Small intestine (tissue), 7 donors: Measurements from ENCODE around the gene HPS3. TPM values are rescaled to one million over a fixed set of nuclear protein-coding genes. Genes with fewer than 3 reads are reported as not detected.
"Not testable (repeated sequence)": the region's sequence is repeated elsewhere in the genome, so short reads cannot be mapped to it uniquely, and the experiment has no call there.

Source experiments
- DNase-seq, 2 donors: peaks; one replicate each; pipeline versions ENCODE4 v3.0.0 to v3.0.0-alpha.2; 2013
- FAIRE-seq: peaks from 2 replicates; lab custom pipeline; 2012; peaks lifted over from hg19 to GRCh38; lab: Jason Lieb, UNC
- H3K27ac ChIP-seq, 3 donors: one replicate each; pipeline ENCODE4 v1.5.1; 2013; ENCODE audit warnings: low read length in 2 of 3, mild to moderate bottlenecking in 2 of 3, control low read depth in 1 of 3, inconsistent platforms in 1 of 3, low read depth in 1 of 3, moderate library complexity in 1 of 3
- H3K27me3 ChIP-seq, 3 donors: one replicate each; pipeline ENCODE4 v1.6.1; 2013; ENCODE audit warnings: low read length in 3 of 3, inconsistent platforms in 1 of 3; ENCODE audit not compliant: control insufficient read depth in 3 of 3, insufficient read depth in 3 of 3
- H3K36me3 ChIP-seq, 3 donors: one replicate each; pipeline ENCODE4 v1.6.1; 2013; ENCODE audit warnings: low read length in 3 of 3, inconsistent platforms in 1 of 3, low read depth in 1 of 3, mild to moderate bottlenecking in 1 of 3, moderate library complexity in 1 of 3; ENCODE audit not compliant: control insufficient read depth in 3 of 3, insufficient read depth in 2 of 3
- H3K4me1 ChIP-seq, 3 donors: one replicate each; pipeline ENCODE4 v1.6.1; 2013; ENCODE audit warnings: low read length in 2 of 3, inconsistent platforms in 1 of 3, low read depth in 1 of 3, mild to moderate bottlenecking in 1 of 3, moderate library complexity in 1 of 3; ENCODE audit not compliant: control insufficient read depth in 3 of 3, insufficient read depth in 2 of 3
- H3K4me3 ChIP-seq, 3 donors: one replicate each; pipeline ENCODE4 v1.5.1; 2013; ENCODE audit warnings: low read length in 3 of 3, control low read depth in 1 of 3, inconsistent platforms in 1 of 3, low read depth in 1 of 3, mild to moderate bottlenecking in 1 of 3, moderate library complexity in 1 of 3
- H3K9me3 ChIP-seq, 2 donors: one replicate each; pipeline ENCODE4 v1.6.1; 2013; ENCODE audit warnings: low read depth in 1 of 2, low read length in 1 of 2; ENCODE audit not compliant: control insufficient read depth in 2 of 2, insufficient read depth in 1 of 2
- WGBS, 3 donors: extraction: QIAGEN DNeasy Blood & Tissue Kit; methylation state at CpG; one replicate each; pipeline ENCODE4 v1.1.7; 2013; 5-methylcytosine and 5-hydroxymethylcytosine counted together
- polyA plus RNA-seq, 4 donors: library from polyadenylated mRNA; stranded (reverse) in 3 of 4; unstranded in 1 of 4; fragments of 200-250 nt in 3 of 4; fragments of 120-200 nt in 1 of 4; gene quantifications; one replicate each; pipeline versions ENCODE4 v1.2.1 to v1.2.3, GENCODE V29; 2013
- donor health status: healthy with polysubstance abuse.
- donor health status: control.
- donor health status: control.
- donor health status: Bipolar disorder and iron deficiency.
- donor health status: healthy.

The HPS3 gene
- polyA plus RNA-seq, 4 donors = 7.3 to 32.0 (median 10.2) TPM

DNA sequence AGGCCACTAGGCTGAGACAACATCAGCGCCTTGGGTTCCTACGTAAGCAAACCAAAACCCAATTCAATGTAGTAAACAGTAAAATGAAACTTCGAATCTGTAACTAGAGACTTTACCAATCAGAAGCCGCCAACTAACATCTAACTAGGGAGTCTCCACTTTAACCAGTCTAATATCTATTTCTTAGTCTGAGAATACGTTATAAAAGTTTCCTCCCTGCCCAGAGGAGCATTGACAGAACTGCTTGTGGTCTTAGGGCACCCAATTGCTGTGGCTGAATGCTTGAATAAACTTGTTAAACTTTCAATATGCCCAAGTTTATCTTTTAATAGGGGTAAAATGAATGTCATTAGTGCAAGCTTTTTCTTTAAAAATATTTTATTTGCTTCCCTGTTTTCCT is 87.9 kb downstream of the HPS3 start:
- 84 to 87% (median 86%) methylated on average over 5 of the region's 5 CpGs for WGBS, 3 donors
- peaks cover 2 to 30% (median 2%) of the 10 kb centered on the region in 3 donors for H3K4me1 ChIP-seq
- H3K4me3 ChIP-seq = no peak overlapping the region
- peak overlapping the region in 1 of 3 donors; percentile 14 for H3K27ac ChIP-seq
- no peaks in the 10 kb centered on the region for H3K9me3 ChIP-seq
- DNase-seq = no peak
- FAIRE-seq = no peak
- no peaks in the 10 kb centered on the region for H3K36me3 ChIP-seq
- no peaks in the 10 kb centered on the region for H3K27me3 ChIP-seq

DNA sequence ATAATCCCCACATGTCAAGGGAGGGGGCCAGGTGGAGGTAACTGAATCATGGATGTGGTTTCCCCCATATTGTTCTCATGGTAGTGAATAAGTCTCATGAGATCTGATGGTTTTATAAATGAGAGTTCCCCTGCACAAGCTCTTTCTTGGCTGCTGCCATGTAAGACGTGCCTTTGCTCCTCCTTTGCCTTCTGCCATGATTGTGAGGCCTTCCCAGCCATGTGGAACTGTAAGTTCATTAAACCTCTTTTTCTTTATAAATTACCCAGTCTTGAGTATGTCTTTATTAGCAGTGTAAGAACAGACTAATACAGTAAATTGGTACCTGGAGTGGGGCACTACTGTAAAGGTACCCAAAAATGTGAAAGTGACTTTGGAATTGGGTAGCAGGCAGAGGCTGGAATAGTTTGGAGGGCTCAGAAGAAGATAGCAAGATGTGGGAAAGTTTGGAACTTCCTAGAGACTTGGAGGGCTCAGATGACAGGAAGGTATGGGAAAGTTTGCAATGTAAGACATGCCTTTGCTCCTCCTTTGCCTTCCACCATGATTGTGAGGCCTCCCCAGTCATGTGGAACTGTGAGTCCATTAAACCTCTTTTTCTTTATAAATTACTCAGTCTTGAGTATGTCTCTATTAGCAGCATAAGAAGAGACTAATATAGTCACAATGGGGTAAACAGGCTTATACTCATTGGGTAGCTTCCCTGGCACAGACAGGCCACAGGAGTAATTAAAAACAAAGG is 90.1 kb downstream of the HPS3 start:
- WGBS, 3 donors = 93 to 96% (median 96%) methylated on average over 1 of the region's 1 CpG
- not testable (repeated sequence) for H3K4me3 ChIP-seq, H3K36me3 ChIP-seq, H3K27me3 ChIP-seq, DNase-seq, H3K9me3 ChIP-seq, FAIRE-seq, H3K27ac ChIP-seq
- peaks cover 2 to 31% (median 2%) of the 10 kb centered on the region in 3 donors for H3K4me1 ChIP-seq

DNA sequence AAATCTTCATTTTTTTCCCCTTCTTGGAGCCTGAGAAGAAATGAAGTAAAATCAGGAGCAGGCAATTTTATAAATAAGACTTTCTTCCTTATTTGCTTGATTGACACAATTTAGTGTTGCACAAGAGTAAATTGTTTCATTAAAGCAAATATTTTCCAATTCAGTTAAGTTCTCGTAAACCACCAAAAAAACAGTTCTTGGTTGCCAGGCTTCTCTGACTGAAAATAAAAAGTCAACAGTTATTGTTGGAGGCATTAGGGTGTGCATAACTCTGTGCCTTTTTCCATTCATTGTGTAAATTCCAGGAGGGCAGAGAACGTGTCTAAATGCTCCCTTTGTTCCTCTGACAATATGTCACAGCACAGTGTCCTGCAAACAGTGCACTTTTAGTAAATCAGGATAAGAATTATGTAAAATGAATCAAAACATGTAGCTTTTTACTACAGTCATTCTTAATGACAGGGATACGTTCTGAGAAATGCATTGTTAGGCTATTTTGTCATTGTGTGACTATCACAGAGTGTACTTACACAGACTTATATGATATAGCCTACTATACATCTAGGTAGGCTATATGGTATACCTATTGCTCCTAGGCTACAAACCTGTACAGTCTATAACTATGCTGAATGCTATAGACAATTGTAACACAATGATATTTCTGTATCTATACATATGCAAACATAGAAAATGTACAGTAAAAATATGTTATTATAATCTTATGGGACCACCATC is 92.5 kb downstream of the HPS3 start, which contains the start of gene CP:
CP (minus strand) TSS at position 47 of the 735 bp plus-strand sequence; CDS start at position 10, 37 bp downstream.
- Histone ChIP-seq H3K27ac (no peak within 1 kb of the TSS), H3K36me3 (no peaks in the 10 kb centered on the region), H3K27me3 (no peaks in the 10 kb centered on the region), H3K9me3 (no peaks in the 10 kb centered on the region), H3K4me1 (peaks cover 0 to 28% (median 3%) of the 10 kb centered on the region in 3 donors), H3K4me3 (no peak within 1 kb of the TSS)
- 45 to 57% (median 48%) methylated on average over 3 of the region's 3 CpGs for WGBS, 3 donors
- DNase-seq (no peak), FAIRE-seq (no peak)

Other genes starting within 250 kb of the HPS3 start
- gene GYG1, start 138.1 kb upstream of the HPS3 start, polyA plus RNA-seq = 10 to 100 TPM; 11.9 to 30.4 (median 25.8) TPM
- 10 to 100 TPM in 1 of 4 donors, 1 to 10 TPM in 3; 1.1 to 19.1 (median 4.3) TPM for gene HLTF, start 43.1 kb upstream of the HPS3 start, polyA plus RNA-seq
- 10 to 100 TPM in 1 of 4 donors, 1 to 10 TPM in 2, under 1 TPM in 1; 0.52 to 15.6 (median 2.8) TPM for gene CP, start 92.2 kb downstream of the HPS3 start, polyA plus RNA-seq
- gene TM4SF18, start 204.0 kb downstream of the HPS3 start, polyA plus RNA-seq = 1 to 10 TPM in 2 of 4 donors, under 1 TPM in 1, not detected in 1; 0.27 to 5.3 (median 1.1) TPM
- 10 to 100 TPM in 3 of 4 donors, 1 to 10 TPM in 1; 3.1 to 88.4 (median 16.0) TPM for gene TM4SF1, start 248.0 kb downstream of the HPS3 start, polyA plus RNA-seq